ENCODE measurements around the gene DNAJC5. TPM values are rescaled to one million over a fixed set of nuclear protein-coding genes. Genes with fewer than 3 reads are reported as not detected.

DNAJC5 gene
- total and polyA plus RNA-seq, 2 of the 8 experiments (the other 6 are each of a cell fraction or from before 2014, with no cell fraction given) = 19.2 to 31.2 TPM

DNA sequence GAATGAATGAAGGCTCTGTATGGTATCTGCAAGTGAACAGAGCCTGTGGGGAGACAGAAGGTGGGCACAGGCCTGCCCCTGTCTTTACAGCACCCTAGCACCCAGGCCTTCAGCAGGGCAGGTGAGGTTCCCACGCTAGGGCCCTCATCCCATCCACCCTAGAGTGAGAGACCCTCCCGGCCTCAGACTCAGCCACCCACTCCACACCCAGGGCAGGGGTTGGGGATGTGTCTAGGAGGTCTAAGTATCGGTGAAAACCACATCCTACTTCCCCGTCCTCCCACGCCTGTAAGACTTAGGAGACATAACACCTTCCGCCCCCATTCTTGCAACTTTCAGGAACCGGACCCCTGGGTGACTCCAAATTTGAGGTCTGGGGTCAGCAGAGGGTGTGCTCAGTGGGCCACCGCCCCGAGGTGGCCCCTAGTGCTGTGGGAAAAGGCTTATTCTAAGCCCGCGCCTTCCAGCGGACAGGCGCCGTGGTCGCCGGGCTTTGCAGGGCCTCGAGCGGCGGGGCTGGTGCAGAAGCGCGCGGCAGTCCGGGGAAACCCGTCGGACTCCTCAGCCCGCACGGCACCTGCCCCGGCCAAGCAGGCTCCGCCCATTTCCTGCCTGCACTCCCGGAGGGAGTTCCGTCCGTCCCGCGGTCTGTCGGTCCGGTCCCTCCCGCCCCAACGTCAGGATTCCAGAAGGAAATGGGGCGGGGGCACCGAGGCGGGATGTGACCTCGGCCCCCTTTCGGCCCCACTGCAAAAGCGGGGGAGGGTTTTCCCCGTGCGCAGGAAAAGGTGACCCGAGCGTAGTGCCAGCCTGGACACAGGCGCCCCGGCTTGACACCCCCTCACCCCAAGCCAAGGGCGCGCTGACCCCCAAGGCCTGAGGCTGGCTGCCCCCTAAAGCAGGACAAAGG lies 83.6 kb downstream of the DNAJC5 start (continued):
- TF ChIP-seq, protein P1, sequence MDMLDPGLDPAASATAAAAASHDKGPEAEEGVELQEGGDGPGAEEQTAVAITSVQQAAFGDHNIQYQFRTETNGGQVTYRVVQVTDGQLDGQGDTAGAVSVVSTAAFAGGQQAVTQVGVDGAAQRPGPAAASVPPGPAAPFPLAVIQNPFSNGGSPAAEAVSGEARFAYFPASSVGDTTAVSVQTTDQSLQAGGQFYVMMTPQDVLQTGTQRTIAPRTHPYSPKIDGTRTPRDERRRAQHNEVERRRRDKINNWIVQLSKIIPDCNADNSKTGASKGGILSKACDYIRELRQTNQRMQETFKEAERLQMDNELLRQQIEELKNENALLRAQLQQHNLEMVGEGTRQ (IDR thresholded peaks at IDR 0.05; ENCODE audit: low read length) = no peak
- TF ChIP-seq, protein P2, sequence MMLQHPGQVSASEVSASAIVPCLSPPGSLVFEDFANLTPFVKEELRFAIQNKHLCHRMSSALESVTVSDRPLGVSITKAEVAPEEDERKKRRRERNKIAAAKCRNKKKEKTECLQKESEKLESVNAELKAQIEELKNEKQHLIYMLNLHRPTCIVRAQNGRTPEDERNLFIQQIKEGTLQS (IDR thresholded peaks at IDR 0.05; ENCODE audit: insufficient read depth, low read depth, low read length) = no peak
- TF ChIP-seq EP300 (IDR thresholded peaks at IDR 0.05; ENCODE audit: borderline replicate concordance in 1 of 2, low read depth in 2 of 2, low read length in 2 of 2) = no peak
- peak in 1 of 2 experiments; percentile 55; a peak in 1 of 4 replicates for TF ChIP-seq SIN3A (conservative IDR thresholded peaks at IDR 0.05 in 1 of 2, IDR thresholded peaks at IDR 0.05 in 1 of 2; ENCODE audit: low read depth in 1 of 2, low read length in 2 of 2)
- TF ChIP-seq, protein P3, sequence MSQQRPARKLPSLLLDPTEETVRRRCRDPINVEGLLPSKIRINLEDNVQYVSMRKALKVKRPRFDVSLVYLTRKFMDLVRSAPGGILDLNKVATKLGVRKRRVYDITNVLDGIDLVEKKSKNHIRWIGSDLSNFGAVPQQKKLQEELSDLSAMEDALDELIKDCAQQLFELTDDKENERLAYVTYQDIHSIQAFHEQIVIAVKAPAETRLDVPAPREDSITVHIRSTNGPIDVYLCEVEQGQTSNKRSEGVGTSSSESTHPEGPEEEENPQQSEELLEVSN (IDR thresholded peaks at IDR 0.05) = peak; percentile 70; the same call in 1 of the 2 replicates
- TF ChIP-seq RXRA (IDR thresholded peaks at IDR 0.05; ENCODE audit: insufficient read depth, low read depth, low read length) = no peak
- no peak for TF ChIP-seq SP4 (IDR thresholded peaks at IDR 0.05; ENCODE audit: low read length)
- TF ChIP-seq HDAC2 (IDR thresholded peaks at IDR 0.05; ENCODE audit: borderline replicate concordance in 1 of 2, low read depth in 2 of 2, low read length in 2 of 2) = no peak
- TF ChIP-seq CHD1 (IDR thresholded peaks at IDR 0.05; ENCODE audit: low read depth, low read length) = no peak
- 0 out of 2 replicates have a peak, but pooled peaks have one; percentile 39 for TF ChIP-seq PHF8 (conservative IDR thresholded peaks at IDR 0.05; ENCODE audit: low read depth, low read length)
- TF ChIP-seq, protein P4, sequence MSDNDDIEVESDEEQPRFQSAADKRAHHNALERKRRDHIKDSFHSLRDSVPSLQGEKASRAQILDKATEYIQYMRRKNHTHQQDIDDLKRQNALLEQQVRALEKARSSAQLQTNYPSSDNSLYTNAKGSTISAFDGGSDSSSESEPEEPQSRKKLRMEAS (IDR thresholded peaks at IDR 0.05) = peak; percentile 56; the same call in 1 of the 2 replicates

Measured in H1 (cell line).